Measurements from ENCODE around the gene DLG2.
"Not testable (repeated sequence)": the region's sequence is repeated elsewhere in the genome, so short reads cannot be mapped to it uniquely, and the experiment has no call there.

GRCh38 chr11:85609286-85609685, 17.9 kb downstream of the DLG2 start:
- not testable (repeated sequence) for TF ChIP-seq CEBPB (IDR thresholded peaks at IDR 0.05; ENCODE audit: low read depth, low read length); NFE2L2 (IDR thresholded peaks at IDR 0.05; ENCODE audit: low read depth, low read length); USF2 (IDR thresholded peaks at IDR 0.05; ENCODE audit: low read depth, low read length); MAZ (IDR thresholded peaks at IDR 0.05; ENCODE audit: borderline replicate concordance, low read depth, low read length); CTCF (conservative IDR thresholded peaks at IDR 0.05; ENCODE audit: low read depth, low read length); POLR2A (IDR thresholded peaks at IDR 0.05; ENCODE audit: low read depth, low read length); FOS (IDR thresholded peaks at IDR 0.05; ENCODE audit: low read depth, low read length); MXI1 (IDR thresholded peaks at IDR 0.05; ENCODE audit: borderline replicate concordance, low read depth, low read length)

Data from IMR-90 (cell line).